ENCODE measurements around the gene GRID1. TPM values are rescaled to one million over a fixed set of nuclear protein-coding genes. Genes with fewer than 3 reads are reported as not detected.

Gene GRID1
- polyA plus RNA-seq, 1 experiment, result 0.49 TPM

GRCh38 chr10:85778074-85778473 lies 588.5 kb downstream of the GRID1 start:
- TF ChIP-seq CTCF (IDR thresholded peaks at IDR 0.05; ENCODE audit: insufficient read depth, low read depth, low read length), result no peak
- Histone ChIP-seq H3K36me3 (ENCODE audit: control insufficient read depth, insufficient read depth, low read length) (no peaks in the 10 kb centered on the region), H3K4me3 (ENCODE audit: low read depth, low read length) (no peak overlapping the region), H3K27me3 (ENCODE audit: control insufficient read depth, insufficient read depth, low read length) (no peaks in the 10 kb centered on the region)
- ChIA-PET POLR2A (no interaction called here), CTCF (no interaction called here)
- DNase-seq (ENCODE audit: low read depth), result no peak

DNA sequence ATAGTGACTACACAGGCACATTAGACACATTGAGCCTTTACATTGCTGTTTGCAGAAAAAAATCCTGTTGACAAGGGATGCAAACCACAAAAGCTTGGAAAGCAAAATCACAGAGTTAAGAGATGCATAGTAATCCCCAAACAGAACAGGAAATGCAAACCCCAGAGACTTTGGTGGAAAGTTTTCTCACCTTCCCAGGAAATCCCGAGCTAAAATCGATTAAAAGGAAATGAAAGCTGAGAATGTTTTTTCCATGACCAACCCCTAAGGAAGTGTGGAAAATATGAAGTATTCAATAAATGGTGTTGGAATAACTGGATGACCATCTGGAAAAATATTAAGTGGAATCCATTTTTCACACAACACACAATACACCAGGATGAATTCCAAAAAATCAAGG lies 598.7 kb downstream of the GRID1 start:
- POLR2A ChIA-PET, result no interaction called here
- DNase-seq (ENCODE audit: low read depth), result no peak
- Histone ChIP-seq H3K4me3 (ENCODE audit: low read depth, low read length) (no peak overlapping the region), H3K36me3 (ENCODE audit: control insufficient read depth, insufficient read depth, low read length) (no peaks in the 10 kb centered on the region), H3K27me3 (ENCODE audit: control insufficient read depth, insufficient read depth, low read length) (no peaks in the 10 kb centered on the region)
- TF ChIP-seq CTCF (IDR thresholded peaks at IDR 0.05; ENCODE audit: insufficient read depth, low read depth, low read length), result no peak
- CTCF ChIA-PET, result no interaction called here

DNA sequence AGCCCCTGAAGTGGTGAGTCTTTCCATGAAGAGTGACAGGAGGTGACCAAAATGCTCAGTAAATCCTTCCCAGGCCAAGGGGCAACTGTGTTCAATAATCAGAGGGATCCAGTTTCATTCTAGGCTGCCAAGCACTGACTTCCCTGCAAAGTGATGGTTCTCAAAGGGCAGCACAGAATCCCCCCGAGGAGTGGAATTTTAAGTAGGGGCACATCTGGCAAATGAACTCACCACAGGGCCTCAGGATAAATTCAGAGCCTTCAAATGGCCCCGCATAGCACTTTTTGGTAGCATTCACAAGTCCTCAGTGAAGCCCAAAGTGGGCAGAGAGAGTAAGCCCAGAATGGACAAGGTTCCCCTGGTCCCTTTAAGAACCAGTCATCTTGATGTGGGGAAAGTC lies 602.5 kb downstream of the GRID1 start:
- no peak for DNase-seq (ENCODE audit: low read depth)

DNA sequence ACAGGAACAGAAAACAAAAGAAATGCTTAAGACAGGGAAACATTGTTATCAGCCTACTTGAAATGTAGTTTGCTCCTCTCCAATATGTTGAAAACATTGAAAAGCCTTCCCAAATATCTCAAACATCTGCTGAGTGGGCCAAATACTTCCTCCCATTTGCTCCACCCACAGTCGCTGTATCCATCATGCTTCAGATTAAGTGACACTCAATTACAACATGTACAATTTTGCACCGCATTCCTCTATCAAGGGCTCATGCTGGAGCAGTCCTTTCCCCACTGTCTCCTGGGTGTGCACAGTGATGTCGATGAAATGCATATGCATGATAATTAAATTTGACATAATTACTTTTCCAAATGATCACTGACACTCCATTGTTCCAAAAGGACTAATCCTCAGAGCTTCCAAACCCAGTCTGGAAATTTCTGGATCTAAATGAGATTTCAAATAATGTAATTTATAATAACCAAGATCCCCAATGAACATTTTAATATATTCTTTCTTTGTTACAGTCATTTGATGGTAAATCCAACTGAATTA lies 604.6 kb downstream of the GRID1 start:
- no peak for TF ChIP-seq CTCF (IDR thresholded peaks at IDR 0.05; ENCODE audit: insufficient read depth, low read depth, low read length)
- no peaks in the 10 kb centered on the region for H3K36me3 ChIP-seq (ENCODE audit: control insufficient read depth, insufficient read depth, low read length)
- CTCF ChIA-PET, result interaction anchor here (0.6 kb wide), 1 partner anchor 171 kb away, joined by 3 read pairs; no protein-coding TSS in a partner anchor
- no peak for DNase-seq (ENCODE audit: low read depth)
- POLR2A ChIA-PET, result no interaction called here
- no peaks in the 10 kb centered on the region for H3K27me3 ChIP-seq (ENCODE audit: control insufficient read depth, insufficient read depth, low read length)
- H3K4me3 ChIP-seq (ENCODE audit: low read depth, low read length), result no peak overlapping the region

More for the DNA sequence above, 602.5 kb downstream of the GRID1 start:
- TF ChIP-seq CTCF (IDR thresholded peaks at IDR 0.05; ENCODE audit: insufficient read depth, low read depth, low read length), result no peak
- H3K27me3 ChIP-seq (ENCODE audit: control insufficient read depth, insufficient read depth, low read length), result no peaks in the 10 kb centered on the region
- ChIA-PET POLR2A (no interaction called here), CTCF (no interaction called here)
- H3K36me3 ChIP-seq (ENCODE audit: control insufficient read depth, insufficient read depth, low read length), result no peaks in the 10 kb centered on the region
- no peak overlapping the region for H3K4me3 ChIP-seq (ENCODE audit: low read depth, low read length)

DNA sequence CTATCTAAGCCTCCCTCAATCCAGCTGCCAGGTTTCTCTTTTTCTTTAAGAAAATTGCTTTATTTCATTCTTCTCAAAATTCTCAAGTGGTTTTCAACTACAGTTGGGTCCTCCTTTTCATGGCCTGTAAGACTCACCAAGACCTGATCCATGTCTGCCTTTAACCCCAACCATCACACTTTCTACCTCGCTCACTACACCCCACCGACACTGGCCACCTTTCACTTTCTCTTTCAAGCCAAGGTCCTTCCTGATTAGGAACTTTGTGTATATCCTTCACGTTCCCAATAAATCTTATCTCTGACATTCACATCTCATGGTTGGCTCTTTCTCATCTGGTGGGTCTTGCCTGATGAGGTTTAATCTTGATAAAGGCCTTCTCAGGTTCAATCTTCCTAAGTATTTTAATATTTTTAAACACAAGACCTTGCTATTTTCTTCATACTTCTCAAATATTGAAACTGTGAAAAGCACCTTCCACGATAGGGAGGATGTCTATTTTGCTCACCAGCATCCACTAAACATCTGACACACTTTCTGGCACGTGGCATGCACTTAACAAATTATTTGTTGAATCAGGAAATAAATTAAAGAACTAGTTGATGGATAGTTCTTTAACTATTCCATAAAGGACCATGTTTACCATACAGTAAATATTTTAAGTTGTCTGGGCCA lies 624.8 kb downstream of the GRID1 start:
- H3K4me3 ChIP-seq (ENCODE audit: low read depth, low read length), result no peak overlapping the region
- POLR2A ChIA-PET, result no interaction called here
- DNase-seq (ENCODE audit: low read depth), result no peak
- no peaks in the 10 kb centered on the region for H3K36me3 ChIP-seq (ENCODE audit: control insufficient read depth, insufficient read depth, low read length)
- TF ChIP-seq CTCF (IDR thresholded peaks at IDR 0.05; ENCODE audit: insufficient read depth, low read depth, low read length), result no peak
- H3K27me3 ChIP-seq (ENCODE audit: control insufficient read depth, insufficient read depth, low read length), result no peaks in the 10 kb centered on the region
- CTCF ChIA-PET, result no interaction called here
